A673 (cell line): ENCODE results near the gene PPP1CB. TPM values are rescaled to one million over a fixed set of nuclear protein-coding genes. Genes with fewer than 3 reads are reported as not detected.
A peak's percentile ranks its signal among the peaks of the same experiment; 100 is the strongest.

ENCODE experiments used
- BruUV-seq: library from RNA; stranded (reverse); fragments of 400-500 nt; replicated peaks from 2 replicates; lab custom pipeline; 2021; lab: Mats Ljungman, UMichigan
- CTCF ChIA-PET: fragments of 300-600 bp; sonication (Branson Sonifier 250); formaldehyde crosslinking; loops from one replicate; lab custom pipeline; 2022; ENCODE audit warnings: antibody characterized with exemption; lab: Charles Lee
- POLR2A ChIA-PET: fragments of 300-600 bp; sonication (Branson Sonifier 250); formaldehyde crosslinking; loops from one replicate; lab custom pipeline; 2022; ENCODE audit warnings: antibody characterized with exemption; ENCODE audit not compliant: low non-redundant PET; lab: Charles Lee
- DNase-seq: peaks from one replicate; pipeline ENCODE4 v3.0.0-alpha.2; 2015; ENCODE audit warnings: low spot score
- H3K27ac ChIP-seq: fragments of 200-600 bp; sonication (generic); 2 replicates; pipeline ENCODE4 v1.5.1; 2016; ENCODE audit warnings: mixed run types, low read depth, mild to moderate bottlenecking, mixed read lengths, antibody characterized with exemption, low read length; ENCODE audit not compliant: poor library complexity, severe bottlenecking
- H3K27me3 ChIP-seq: fragments of 200-600 bp; sonication (generic); replicated peaks from 2 replicates; pipeline ENCODE4 v1.6.1; 2017; ENCODE audit warnings: mixed run types, low read depth, mild to moderate bottlenecking, mixed read lengths, antibody characterized with exemption, low read length; ENCODE audit not compliant: insufficient read depth, poor library complexity
- H3K36me3 ChIP-seq: fragments of 200-600 bp; sonication (generic); 2 replicates; pipeline ENCODE4 v1.6.1; 2016; ENCODE audit warnings: mixed run types, mild to moderate bottlenecking, mixed read lengths, antibody characterized with exemption, low read length; ENCODE audit not compliant: insufficient read depth, poor library complexity, severe bottlenecking
- H3K4me1 ChIP-seq: fragments of 200-600 bp; sonication (generic); 2 replicates; pipeline ENCODE4 v1.6.1; 2017; ENCODE audit warnings: mixed run types, mild to moderate bottlenecking, mixed read lengths, antibody characterized with exemption, low read length; ENCODE audit not compliant: insufficient read depth, poor library complexity, severe bottlenecking
- H3K4me3 ChIP-seq: fragments of 200-600 bp; sonication (generic); 2 replicates; pipeline ENCODE4 v1.5.1; 2016; ENCODE audit warnings: low read depth, mixed run types, mild to moderate bottlenecking, mixed read lengths, low read length; ENCODE audit not compliant: poor library complexity, severe bottlenecking
- H3K9me3 ChIP-seq: fragments of 200-600 bp; sonication (generic); 2 replicates; pipeline ENCODE4 v1.6.1; 2016; ENCODE audit warnings: mixed run types, low read depth, mild to moderate bottlenecking, mixed read lengths, antibody characterized with exemption, low read length; ENCODE audit not compliant: poor library complexity, severe bottlenecking
- CTCF ChIP-seq: fragments of 300-800, 200-600 bp; sonication (generic); conservative IDR thresholded peaks from 2 replicates; pipeline ENCODE4 v1.5.1; 2017; ENCODE audit warnings: low read depth, mild to moderate bottlenecking, antibody characterized with exemption, low read length, moderate library complexity, mixed read lengths
- EZH2 ChIP-seq: fragments of 200-600 bp; sonication (generic); IDR thresholded peaks from 2 replicates; pipeline ENCODE4 v1.6.1; 2017; ENCODE audit warnings: borderline replicate concordance, low read depth, mild to moderate bottlenecking, mixed read lengths, antibody characterized with exemption, low read length; ENCODE audit not compliant: poor library complexity, severe bottlenecking
- intact Hi-C: fragments of 100-400 bp; cut with micrococcal nuclease; formaldehyde crosslinking; loops from one replicate; pipeline ENCODE4 v1.10.0; 2022; ENCODE audit not compliant: unreplicated experiment
- total RNA-seq: library from RNA; stranded (reverse); gene quantifications from 2 replicates; pipeline ENCODE4 v1.2.3, GENCODE V29; 2021

PPP1CB gene
- total RNA-seq, 1 experiment from 2014 or later, result 181 TPM

- CTCF ChIA-PET, result no interaction called here
- intact Hi-C loops, result no loop called here
Measured at GRCh38 chr2:28758459-28758858, 6.8 kb downstream of the PPP1CB start.

GRCh38 chr2:28761420-28761819 lies 9.8 kb downstream of the PPP1CB start:
- Histone ChIP-seq H3K36me3 (peaks cover 5% of the 10 kb centered on the region), H3K27ac (no peak overlapping the region), H3K4me1 (peaks cover 17% of the 10 kb centered on the region), H3K4me3 (no peak overlapping the region), H3K27me3 (no peaks in the 10 kb centered on the region), H3K9me3 (no peaks in the 10 kb centered on the region)
- ChIA-PET CTCF (no interaction called here), POLR2A (interaction anchor here (0.6 kb wide), 1 partner anchor 9 kb away, joined by 4 read pairs; the partner anchor contains the start of gene PPP1CB)
- DNase-seq, result no peak
- no TSS peak for BruUV-seq
- no peak for TF ChIP-seq CTCF
- TF ChIP-seq EZH2, result no peak
- intact Hi-C loops, result no loop called here

More at GRCh38 chr2:28758459-28758858, 6.8 kb downstream of the PPP1CB start:
- POLR2A ChIA-PET, result no interaction called here
- DNase-seq, result no peak
- Histone ChIP-seq H3K4me3 (no peak overlapping the region), H3K27ac (no peak overlapping the region), H3K4me1 (peaks cover 24% of the 10 kb centered on the region), H3K27me3 (no peaks in the 10 kb centered on the region), H3K9me3 (no peaks in the 10 kb centered on the region), H3K36me3 (peaks cover 5% of the 10 kb centered on the region)
- BruUV-seq, result no TSS peak
- TF ChIP-seq EZH2 (no peak), CTCF (no peak)

GRCh38 chr2:28764909-28765711 lies 13.5 kb downstream of the PPP1CB start:
- POLR2A ChIA-PET, result no interaction called here
- no peak overlapping the region for H3K27ac ChIP-seq

More at GRCh38 chr2:28764909-28765711, 13.5 kb downstream of the PPP1CB start:
- no peaks in the 10 kb centered on the region for H3K27me3 ChIP-seq
- peaks cover 9% of the 10 kb centered on the region for H3K9me3 ChIP-seq
- H3K4me1 ChIP-seq, result peaks cover 12% of the 10 kb centered on the region
- CTCF ChIA-PET, result interaction anchor here (0.6 kb wide), 1 partner anchor 32 kb away, joined by 3 read pairs; no protein-coding TSS in a partner anchor
- peaks cover under 1% of the 10 kb centered on the region for H3K36me3 ChIP-seq
- DNase-seq, result peak; percentile 21
- no peak overlapping the region for H3K4me3 ChIP-seq
- intact Hi-C loops, result no loop called here
- no TSS peak for BruUV-seq
- no peak for TF ChIP-seq CTCF
- no peak for TF ChIP-seq EZH2
